BLaER1 (cell line): ENCODE data around the gene MRPS27.

ENCODE experiments used
- H3K27ac ChIP-seq: shearing (Covaris generic); formaldehyde crosslinking; 2 replicates; pipeline ENCODE4 v1.8.1; 2022
- H3K27me3 ChIP-seq: shearing (Covaris generic); formaldehyde crosslinking; 2 replicates; pipeline ENCODE4 v1.8.1; 2022
- H3K36me3 ChIP-seq: shearing (Covaris generic); formaldehyde crosslinking; 2 replicates; pipeline ENCODE4 v1.8.1; 2022
- H3K4me1 ChIP-seq: shearing (Covaris generic); formaldehyde crosslinking; 2 replicates; pipeline ENCODE4 v1.8.1; 2022
- H3K4me2 ChIP-seq: shearing (Covaris generic); formaldehyde crosslinking; 2 replicates; pipeline ENCODE4 v1.8.1; 2022
- H3K4me3 ChIP-seq: shearing (Covaris generic); formaldehyde crosslinking; 2 replicates; pipeline ENCODE4 v1.8.1; 2022
- H3K9ac ChIP-seq: shearing (Covaris generic); formaldehyde crosslinking; 2 replicates; pipeline ENCODE4 v1.8.1; 2022
- H3K9me3 ChIP-seq: shearing (Covaris generic); formaldehyde crosslinking; 2 replicates; pipeline ENCODE4 v1.8.1; 2022
- H4K20me1 ChIP-seq: shearing (Covaris generic); formaldehyde crosslinking; 2 replicates; pipeline ENCODE4 v1.8.1; 2022
- Cebpa-rat ChIP-seq: shearing (Covaris generic); IDR thresholded peaks from 2 replicates; pipeline ENCODE4 v1.8.1; 2022

The MRPS27 gene

DNA sequence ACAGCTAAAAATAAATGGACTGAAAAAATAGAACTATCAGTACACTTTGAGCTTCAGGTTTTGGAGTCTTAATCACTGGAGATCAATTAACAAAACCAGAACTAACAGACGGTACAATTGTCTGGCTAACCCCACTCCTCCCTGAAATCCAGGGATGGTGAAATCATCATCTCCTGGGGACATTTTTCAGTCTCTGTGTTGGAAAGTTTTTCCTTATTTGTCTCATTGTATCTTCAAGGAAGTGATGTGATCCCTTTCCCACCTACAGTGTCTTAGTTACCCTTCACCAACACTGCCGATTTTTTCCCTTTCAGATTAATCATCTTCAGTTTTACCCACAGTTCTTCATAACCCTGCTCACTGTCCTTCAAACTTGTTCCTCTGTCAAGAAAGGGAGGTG lies 130.9 kb downstream of the MRPS27 start:
- H3K9me3 ChIP-seq = no peaks in the 10 kb centered on the region
- H3K4me1 ChIP-seq = peaks cover 2% of the 10 kb centered on the region
- H3K4me2 ChIP-seq = no peak overlapping the region
- H3K4me3 ChIP-seq = no peak overlapping the region
- H3K36me3 ChIP-seq = peaks cover 80% of the 10 kb centered on the region
- no peak for TF ChIP-seq Cebpa-rat
- no peak overlapping the region for H3K9ac ChIP-seq
- H4K20me1 ChIP-seq = no peaks in the 10 kb centered on the region
- no peak overlapping the region for H3K27ac ChIP-seq
- no peaks in the 10 kb centered on the region for H3K27me3 ChIP-seq

DNA sequence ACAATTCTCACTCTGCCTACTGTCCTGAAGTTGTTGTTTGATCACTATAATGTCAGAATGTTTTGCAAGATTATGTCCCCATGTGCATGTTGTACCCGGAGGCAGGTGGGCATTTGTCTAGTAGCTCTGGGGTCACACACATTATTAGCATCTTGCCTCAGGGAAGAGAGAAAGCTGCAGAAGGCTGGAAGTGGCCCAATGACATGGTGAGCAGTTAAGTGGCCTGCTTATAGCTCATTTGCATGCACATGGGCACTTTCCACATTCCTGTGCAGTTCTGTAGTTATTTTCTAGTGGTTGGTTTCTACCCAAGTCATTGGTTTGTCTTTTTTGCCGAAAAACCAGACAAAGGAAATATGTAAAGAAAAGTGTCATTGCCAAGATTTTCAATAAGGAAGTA lies 131.9 kb downstream of the MRPS27 start:
- H4K20me1 ChIP-seq = no peaks in the 10 kb centered on the region
- no peak overlapping the region for H3K4me3 ChIP-seq
- no peaks in the 10 kb centered on the region for H3K9me3 ChIP-seq
- H3K4me1 ChIP-seq = no peaks in the 10 kb centered on the region
- no peak overlapping the region for H3K4me2 ChIP-seq
- peaks cover 80% of the 10 kb centered on the region for H3K36me3 ChIP-seq
- no peak overlapping the region for H3K27ac ChIP-seq
- no peak overlapping the region for H3K9ac ChIP-seq
- H3K27me3 ChIP-seq = no peaks in the 10 kb centered on the region
- TF ChIP-seq Cebpa-rat = no peak

DNA sequence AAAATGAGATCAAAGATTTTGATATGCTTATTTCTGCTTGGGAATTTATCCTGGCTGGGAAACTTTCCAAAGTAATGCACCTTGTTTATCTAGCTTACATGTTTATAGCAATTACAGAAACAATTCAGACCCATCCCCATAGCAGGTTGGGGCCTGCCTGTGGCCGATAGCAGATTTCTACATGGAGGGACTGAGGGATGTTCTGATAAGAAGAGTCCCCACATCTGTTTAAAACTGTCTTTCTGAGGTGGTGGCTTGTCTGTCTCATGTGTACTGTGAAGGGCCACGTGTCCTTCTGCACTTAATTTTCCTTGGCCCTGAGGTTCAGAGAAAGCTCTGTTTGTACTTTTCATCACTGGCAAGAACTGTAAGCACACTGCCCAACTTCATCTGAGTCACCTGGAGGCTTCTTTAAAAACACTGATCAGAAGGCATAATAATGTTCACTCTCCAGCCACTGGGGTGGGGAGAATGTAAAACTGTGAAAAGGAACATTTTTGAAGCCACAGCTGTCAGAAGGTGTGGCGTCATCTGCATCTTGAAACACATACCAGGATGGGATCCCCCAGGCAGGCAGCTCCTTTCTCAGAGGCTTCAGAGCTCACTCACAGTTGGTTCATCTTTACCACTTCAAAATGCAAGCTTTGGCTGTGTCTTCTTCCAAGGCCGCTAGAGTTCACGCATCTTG lies 132.5 kb downstream of the MRPS27 start:
- Histone ChIP-seq H3K4me3 (no peak overlapping the region), H3K9ac (no peak overlapping the region), H3K9me3 (no peaks in the 10 kb centered on the region), H3K4me2 (no peak overlapping the region), H3K27me3 (no peaks in the 10 kb centered on the region), H3K4me1 (no peaks in the 10 kb centered on the region), H3K36me3 (peaks cover 87% of the 10 kb centered on the region), H4K20me1 (no peaks in the 10 kb centered on the region), H3K27ac (no peak overlapping the region)
- TF ChIP-seq Cebpa-rat = no peak

DNA sequence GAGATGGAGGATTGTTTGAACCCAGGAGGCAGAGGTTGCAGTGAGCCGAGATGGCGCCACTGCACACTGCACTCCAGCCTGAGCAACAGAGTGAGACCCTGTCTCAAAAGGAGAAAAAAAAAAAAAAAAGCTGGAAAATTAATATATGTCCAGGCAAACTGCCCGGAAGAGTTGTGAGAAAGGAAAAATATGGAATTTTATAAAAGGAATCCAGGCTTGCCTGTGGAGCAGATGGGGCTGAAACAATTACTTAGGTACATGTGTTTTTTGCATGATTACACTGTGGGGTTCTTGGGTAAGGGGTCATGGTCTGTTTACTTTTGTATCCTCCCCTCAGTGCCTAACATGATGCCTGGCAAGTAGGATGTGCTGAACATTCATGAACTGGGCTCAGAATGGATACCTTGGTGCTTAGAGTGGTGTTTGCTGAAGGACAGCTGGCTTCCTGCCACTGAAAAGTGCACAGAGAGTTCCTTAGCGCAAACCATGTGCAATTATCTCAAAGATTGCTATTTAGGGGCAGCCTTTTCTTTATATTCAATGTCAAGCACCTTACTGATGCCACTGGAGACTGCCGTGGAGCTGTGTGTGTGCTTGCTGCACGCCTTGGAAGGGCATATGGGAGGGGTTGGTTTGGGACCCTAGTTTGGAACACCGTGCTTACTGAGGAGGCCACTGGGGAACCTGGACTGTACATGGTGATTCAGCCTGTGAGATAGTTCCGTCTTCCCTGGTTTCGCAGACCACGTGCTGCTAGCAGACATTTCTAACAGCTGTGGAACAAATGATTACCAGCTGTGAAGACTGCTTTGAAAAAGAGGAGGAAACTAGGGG lies 134.3 kb downstream of the MRPS27 start:
- no peaks in the 10 kb centered on the region for H3K4me1 ChIP-seq
- peaks cover 80% of the 10 kb centered on the region for H3K36me3 ChIP-seq
- no peaks in the 10 kb centered on the region for H4K20me1 ChIP-seq
- no peak overlapping the region for H3K4me2 ChIP-seq
- H3K27ac ChIP-seq = no peak overlapping the region
- no peaks in the 10 kb centered on the region for H3K27me3 ChIP-seq
- no peak overlapping the region for H3K4me3 ChIP-seq
- H3K9me3 ChIP-seq = no peaks in the 10 kb centered on the region
- no peak overlapping the region for H3K9ac ChIP-seq
- TF ChIP-seq Cebpa-rat = no peak

DNA sequence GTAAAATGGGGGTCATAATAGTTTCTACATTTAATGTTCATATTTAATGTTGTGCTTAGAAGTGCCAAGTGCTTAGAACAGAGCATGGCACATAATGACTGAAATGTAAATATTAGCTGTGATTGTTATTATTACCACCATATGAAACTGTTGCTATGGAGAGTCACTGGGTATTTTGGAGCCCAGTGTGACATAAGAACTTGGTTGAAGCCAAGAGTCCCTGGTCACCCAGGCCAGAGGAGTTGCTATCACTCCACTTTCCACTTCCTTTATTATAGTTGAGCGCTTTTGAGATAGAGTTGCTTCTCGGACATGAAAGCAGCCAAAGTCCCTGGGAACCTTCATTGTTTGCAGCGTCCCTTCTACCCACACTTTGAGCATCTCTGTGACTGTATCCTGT lies 135.6 kb downstream of the MRPS27 start:
- H3K4me2 ChIP-seq = no peak overlapping the region
- peaks cover 75% of the 10 kb centered on the region for H3K36me3 ChIP-seq
- no peak overlapping the region for H3K9ac ChIP-seq
- no peaks in the 10 kb centered on the region for H3K4me1 ChIP-seq
- no peaks in the 10 kb centered on the region for H3K9me3 ChIP-seq
- no peaks in the 10 kb centered on the region for H4K20me1 ChIP-seq
- H3K4me3 ChIP-seq = no peak overlapping the region
- H3K27me3 ChIP-seq = no peaks in the 10 kb centered on the region
- no peak for TF ChIP-seq Cebpa-rat
- no peak overlapping the region for H3K27ac ChIP-seq

DNA sequence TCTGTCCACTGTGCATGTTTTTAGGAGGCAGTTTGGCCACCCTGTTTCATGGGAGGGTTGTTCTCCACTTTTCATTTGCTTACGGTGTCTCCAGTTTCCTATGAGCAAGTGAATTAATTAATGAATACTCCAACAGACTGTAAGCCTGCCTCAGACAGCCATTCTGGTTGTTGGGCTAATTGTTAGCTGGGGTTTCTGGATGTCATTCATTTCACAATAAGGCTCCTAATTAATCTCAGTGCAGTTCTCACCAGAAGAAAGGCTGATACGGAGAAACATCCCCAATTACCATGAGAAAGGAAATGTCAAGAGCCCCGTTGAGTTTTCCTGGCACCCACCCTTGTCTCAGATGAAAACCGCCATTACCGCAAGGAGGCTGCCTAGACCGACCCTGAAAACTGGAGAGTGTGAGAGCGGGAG lies 136.9 kb downstream of the MRPS27 start:
- no peak overlapping the region for H3K4me3 ChIP-seq
- H3K9ac ChIP-seq = no peak overlapping the region
- no peaks in the 10 kb centered on the region for H3K4me1 ChIP-seq
- H4K20me1 ChIP-seq = no peaks in the 10 kb centered on the region
- H3K9me3 ChIP-seq = no peaks in the 10 kb centered on the region
- H3K4me2 ChIP-seq = no peak overlapping the region
- H3K27ac ChIP-seq = no peak overlapping the region
- peaks cover 68% of the 10 kb centered on the region for H3K36me3 ChIP-seq
- H3K27me3 ChIP-seq = no peaks in the 10 kb centered on the region
- no peak for TF ChIP-seq Cebpa-rat

DNA sequence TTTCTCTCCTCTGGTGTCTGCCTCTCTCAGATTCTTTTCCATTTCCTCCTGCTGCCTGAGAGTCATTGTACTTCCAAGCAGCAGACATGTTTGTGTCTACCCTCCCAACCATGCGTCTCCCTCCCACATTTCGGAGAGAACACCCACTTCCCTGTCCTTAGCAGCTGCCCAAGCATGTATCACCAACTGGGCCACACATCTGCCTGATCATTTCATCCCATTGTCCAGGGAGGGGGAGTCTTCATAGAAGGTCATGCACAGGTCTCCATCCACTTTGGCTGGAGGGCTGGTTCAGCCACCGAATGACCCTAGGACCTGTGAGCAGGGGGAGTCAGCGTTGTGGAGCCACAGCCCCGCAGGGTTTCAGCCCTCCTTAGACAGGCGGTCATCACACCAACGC lies 137.4 kb downstream of the MRPS27 start:
- Histone ChIP-seq H3K27me3 (no peaks in the 10 kb centered on the region), H3K4me1 (no peaks in the 10 kb centered on the region), H4K20me1 (no peaks in the 10 kb centered on the region), H3K4me3 (no peak overlapping the region), H3K27ac (no peak overlapping the region), H3K9ac (no peak overlapping the region), H3K9me3 (no peaks in the 10 kb centered on the region), H3K4me2 (no peak overlapping the region), H3K36me3 (peaks cover 64% of the 10 kb centered on the region)
- TF ChIP-seq Cebpa-rat = no peak

DNA sequence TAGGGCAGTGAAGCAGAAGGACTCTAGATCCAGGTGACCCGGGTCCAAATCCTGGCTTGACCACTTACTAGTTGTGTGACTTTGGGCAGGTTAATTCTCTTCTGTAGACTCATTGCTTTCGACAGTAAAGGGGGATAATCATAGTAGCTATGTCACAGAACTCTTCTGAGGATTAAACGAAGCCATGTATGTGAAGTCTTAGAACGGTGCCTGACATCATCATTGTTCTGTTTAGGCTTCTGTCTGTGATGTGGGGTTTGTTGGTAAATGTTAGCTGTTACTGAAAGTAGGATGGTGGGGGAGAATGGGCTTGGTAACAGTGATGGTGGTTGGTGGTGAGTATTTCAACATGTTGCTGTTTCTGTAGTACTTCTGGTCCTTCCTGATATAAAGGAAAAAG lies 139.1 kb downstream of the MRPS27 start:
- H4K20me1 ChIP-seq = no peaks in the 10 kb centered on the region
- H3K9ac ChIP-seq = no peak overlapping the region
- no peak for TF ChIP-seq Cebpa-rat
- peaks cover 53% of the 10 kb centered on the region for H3K36me3 ChIP-seq
- H3K9me3 ChIP-seq = no peaks in the 10 kb centered on the region
- H3K4me3 ChIP-seq = no peak overlapping the region
- H3K27ac ChIP-seq = no peak overlapping the region
- no peak overlapping the region for H3K4me2 ChIP-seq
- no peaks in the 10 kb centered on the region for H3K27me3 ChIP-seq
- no peaks in the 10 kb centered on the region for H3K4me1 ChIP-seq

DNA sequence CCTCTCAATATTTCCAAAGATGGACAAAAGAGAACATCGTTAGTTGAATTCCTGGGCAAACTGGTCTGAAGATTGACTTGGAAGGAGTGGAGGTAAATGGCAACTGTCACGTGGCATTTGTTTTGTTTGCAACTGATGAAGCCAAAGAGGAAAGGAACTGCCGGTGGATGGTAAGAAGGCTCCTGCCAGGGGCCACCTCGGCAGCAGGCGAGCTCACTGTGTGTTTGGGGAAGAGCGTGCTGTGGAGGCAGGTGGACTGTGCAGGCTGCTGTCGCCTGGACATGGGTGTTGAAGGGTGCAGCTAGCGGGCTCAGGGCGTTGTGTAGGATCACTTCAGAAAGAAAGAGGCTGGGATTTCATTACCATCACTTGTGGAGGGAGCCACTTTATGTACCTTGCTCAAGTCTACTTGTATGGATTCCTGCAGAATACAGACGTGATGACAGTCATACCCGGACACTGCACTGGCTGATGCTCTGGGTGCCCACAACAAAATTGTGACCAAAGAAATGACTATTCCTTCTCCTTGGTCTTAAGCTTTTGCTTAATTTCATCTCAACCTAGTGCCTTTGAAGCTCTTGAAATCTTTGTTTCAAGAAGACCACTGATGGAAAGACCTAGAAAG lies 140.1 kb downstream of the MRPS27 start:
- H3K4me2 ChIP-seq = no peak overlapping the region
- TF ChIP-seq Cebpa-rat = no peak
- H4K20me1 ChIP-seq = no peaks in the 10 kb centered on the region
- H3K9ac ChIP-seq = no peak overlapping the region
- H3K4me1 ChIP-seq = no peaks in the 10 kb centered on the region
- no peaks in the 10 kb centered on the region for H3K9me3 ChIP-seq
- H3K27ac ChIP-seq = no peak overlapping the region
- H3K4me3 ChIP-seq = no peak overlapping the region
- no peaks in the 10 kb centered on the region for H3K27me3 ChIP-seq
- peaks cover 43% of the 10 kb centered on the region for H3K36me3 ChIP-seq
